Effector memory CD8-positive, alpha-beta T cell (primary cell): ENCODE data around the gene BPIFA3.
A peak's percentile ranks its signal among the peaks of the same experiment; 100 is the strongest.

Source experiments
- ATAC-seq: fragments of 150-1000 bp; cut with Tn5 transposase; replicated peaks from 2 replicates; pipeline ENCODE4 v1.10.0; 2021; ENCODE audit warnings: mild to moderate bottlenecking, moderate library complexity
- DNase-seq, 3 experiments: peaks; one replicate each; pipeline ENCODE4 v3.0.0; 2021
- H3K27ac Mint-ChIP-seq, 2 donors: one replicate each; pipeline ENCODE4 v1.8.0; 2022; ENCODE audit warnings: mild to moderate bottlenecking in 2 of 2, mixed read lengths in 2 of 2, moderate library complexity in 2 of 2
- H3K27me3 Mint-ChIP-seq, 2 donors: one replicate each; pipeline ENCODE4 v1.8.0; 2022; ENCODE audit warnings: mixed read lengths in 2 of 2
- H3K36me3 Mint-ChIP-seq: one replicate; pipeline ENCODE4 v1.8.0; 2022; ENCODE audit warnings: mild to moderate bottlenecking, moderate library complexity, mixed read lengths; ENCODE audit not compliant: insufficient read depth
- H3K4me1 Mint-ChIP-seq, 2 donors: one replicate each; pipeline ENCODE4 v1.8.0; 2022; ENCODE audit warnings: low read depth in 2 of 2, mixed read lengths in 2 of 2
- H3K4me3 Mint-ChIP-seq, 2 donors: one replicate each; pipeline ENCODE4 v1.8.0; 2022; ENCODE audit warnings: mild to moderate bottlenecking in 2 of 2, mixed read lengths in 2 of 2, moderate library complexity in 2 of 2
- H3K9me3 Mint-ChIP-seq, 2 donors: one replicate each; pipeline ENCODE4 v1.8.0; 2022; ENCODE audit warnings: mixed read lengths in 2 of 2

The BPIFA3 gene

GRCh38 chr20:33252460-33252859 lies 35.3 kb downstream of the BPIFA3 start:
- Mint-ChIP-seq H3K36me3 (no peaks in the 10 kb centered on the region), H3K27me3 (peaks cover 17 to 39% of the 10 kb centered on the region in 2 donors), H3K9me3 (no peaks in the 10 kb centered on the region), H3K27ac (no peak overlapping the region), H3K4me1 (no peaks in the 10 kb centered on the region), H3K4me3 (no peak overlapping the region)
- no peak for ATAC-seq
- DNase-seq = no peak

DNA sequence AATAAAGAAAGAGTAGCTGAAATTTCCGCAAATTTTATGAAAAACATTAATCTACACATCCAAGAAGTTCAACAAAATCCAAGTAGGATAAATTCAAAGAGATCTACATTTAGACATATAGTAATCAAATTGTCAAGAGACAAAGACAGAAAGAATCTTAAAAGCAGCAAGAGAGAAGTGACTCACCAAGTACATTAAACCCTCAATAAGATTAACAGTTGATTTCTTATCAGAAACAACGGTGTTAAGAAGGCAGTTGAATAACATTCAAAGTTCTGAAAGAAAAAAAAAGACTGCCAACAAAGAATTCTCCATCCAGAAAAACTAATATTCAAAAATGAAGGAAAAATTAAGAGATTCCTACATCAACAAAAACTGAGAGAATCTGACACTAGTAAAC lies 37.9 kb downstream of the BPIFA3 start:
- Mint-ChIP-seq H3K27ac (no peak overlapping the region), H3K4me1 (no peaks in the 10 kb centered on the region), H3K4me3 (no peak overlapping the region), H3K9me3 (no peaks in the 10 kb centered on the region), H3K36me3 (no peaks in the 10 kb centered on the region), H3K27me3 (peaks cover 17 to 49% of the 10 kb centered on the region in 2 donors)
- ATAC-seq (no peak), DNase-seq (no peak)

DNA sequence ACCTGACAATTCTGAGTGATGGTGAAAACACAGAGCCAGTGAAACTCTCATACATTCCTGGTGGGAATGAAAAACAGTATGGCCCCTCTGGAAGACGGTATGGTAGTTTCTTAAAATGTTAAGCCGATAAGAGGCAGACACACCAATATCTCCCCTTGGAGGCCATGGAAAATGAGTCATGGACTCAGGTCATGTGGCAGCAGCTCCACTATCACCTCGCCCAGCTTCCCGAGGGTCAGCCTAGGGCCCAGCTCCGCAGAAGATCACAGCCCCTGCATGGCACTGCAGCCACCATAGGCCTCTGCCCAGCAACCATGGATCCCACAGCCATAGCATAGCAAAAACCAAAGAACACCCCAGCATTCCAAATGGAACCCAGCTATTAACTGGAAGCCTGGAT lies 40.1 kb downstream of the BPIFA3 start:
- no peak overlapping the region for H3K27ac Mint-ChIP-seq
- H3K36me3 Mint-ChIP-seq = no peaks in the 10 kb centered on the region
- peaks cover 33 to 62% of the 10 kb centered on the region in 2 donors for H3K27me3 Mint-ChIP-seq
- ATAC-seq = no peak
- H3K4me1 Mint-ChIP-seq = no peaks in the 10 kb centered on the region
- H3K9me3 Mint-ChIP-seq = no peaks in the 10 kb centered on the region
- DNase-seq = no peak
- no peak overlapping the region for H3K4me3 Mint-ChIP-seq

DNA sequence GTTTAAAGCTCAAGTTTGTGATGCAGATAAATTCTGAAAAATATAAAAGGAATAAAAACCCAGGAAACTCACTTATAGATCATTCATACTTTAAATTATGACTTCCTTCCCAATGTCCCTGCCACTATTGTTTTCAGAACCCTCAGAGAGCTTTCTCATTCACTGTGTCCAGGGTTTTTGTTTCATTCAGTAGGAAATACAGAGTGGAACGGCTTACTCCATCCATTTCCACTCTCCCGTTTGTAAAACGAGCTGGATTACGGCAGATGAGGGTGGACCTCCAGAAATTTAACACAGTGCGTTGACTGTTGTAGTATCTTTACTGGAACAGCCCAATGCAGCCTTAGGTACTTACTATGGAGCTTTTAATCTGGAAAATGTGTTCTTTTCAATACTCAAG lies 42.2 kb downstream of the BPIFA3 start:
- Mint-ChIP-seq H3K27ac (no peak overlapping the region), H3K9me3 (no peaks in the 10 kb centered on the region), H3K4me3 (no peak overlapping the region), H3K4me1 (no peaks in the 10 kb centered on the region), H3K27me3 (peaks cover 46 to 76% of the 10 kb centered on the region in 2 donors), H3K36me3 (no peaks in the 10 kb centered on the region)
- DNase-seq (no peak), ATAC-seq (no peak)

- Mint-ChIP-seq H3K4me1 (no peaks in the 10 kb centered on the region), H3K36me3 (no peaks in the 10 kb centered on the region), H3K4me3 (no peak overlapping the region), H3K27me3 (peaks cover 50 to 81% of the 10 kb centered on the region in 2 donors), H3K9me3 (no peaks in the 10 kb centered on the region), H3K27ac (no peak overlapping the region)
- no peak for DNase-seq
- ATAC-seq = no peak
Observed at GRCh38 chr20:33261465-33261864, 44.3 kb downstream of the BPIFA3 start.

DNA sequence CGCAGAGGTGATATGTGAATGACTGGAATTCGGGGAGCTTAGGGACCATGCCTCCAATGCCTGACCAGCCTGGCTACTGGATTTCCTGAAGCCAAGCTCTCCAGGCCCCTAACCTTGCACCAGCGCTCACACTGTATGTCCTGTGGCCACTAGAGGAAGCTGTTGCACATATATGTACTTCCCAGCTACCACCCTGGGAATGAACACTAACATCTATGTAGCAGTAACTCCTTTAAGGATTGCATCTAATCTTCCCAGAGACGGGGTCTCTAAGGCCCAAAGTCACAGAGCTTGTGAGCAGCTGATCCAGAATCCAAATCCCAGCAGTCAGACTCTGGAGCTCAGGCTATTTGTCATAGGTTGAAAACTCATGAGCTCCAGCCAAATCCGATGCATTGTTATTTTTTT lies 45.5 kb downstream of the BPIFA3 start:
- H3K27ac Mint-ChIP-seq = no peak overlapping the region
- H3K4me1 Mint-ChIP-seq = no peaks in the 10 kb centered on the region
- peaks cover 62 to 83% of the 10 kb centered on the region in 2 donors for H3K27me3 Mint-ChIP-seq
- DNase-seq (no peak), ATAC-seq (no peak)
- no peak overlapping the region for H3K4me3 Mint-ChIP-seq
- no peaks in the 10 kb centered on the region for H3K9me3 Mint-ChIP-seq
- no peaks in the 10 kb centered on the region for H3K36me3 Mint-ChIP-seq

- ATAC-seq = no peak
- Mint-ChIP-seq H3K9me3 (no peaks in the 10 kb centered on the region), H3K4me3 (no peak overlapping the region), H3K27me3 (peaks cover 69 to 90% of the 10 kb centered on the region in 2 donors), H3K4me1 (no peaks in the 10 kb centered on the region), H3K27ac (no peak overlapping the region), H3K36me3 (no peaks in the 10 kb centered on the region)
- no peak for DNase-seq
Observed at GRCh38 chr20:33263784-33264183, 46.6 kb downstream of the BPIFA3 start.

DNA sequence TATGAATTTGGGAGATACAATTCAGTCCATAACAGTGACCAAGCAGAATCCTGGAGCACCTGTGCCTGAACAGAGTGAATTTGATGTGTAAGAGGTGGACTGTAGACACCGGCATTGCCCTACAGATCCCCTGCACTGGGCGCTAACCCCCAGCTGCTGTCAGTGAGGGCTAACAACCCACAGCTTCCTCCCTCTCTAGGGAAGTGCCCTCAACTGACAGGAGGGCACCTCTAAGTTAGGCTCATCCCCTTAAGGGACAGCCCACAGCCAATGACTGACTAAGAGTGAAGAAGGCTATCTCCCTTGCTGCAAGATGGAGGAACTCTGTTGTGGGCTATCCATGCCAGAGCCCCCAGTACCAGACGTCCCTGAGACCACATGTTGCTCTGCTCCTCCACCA lies 50.5 kb downstream of the BPIFA3 start:
- no peaks in the 10 kb centered on the region for H3K4me1 Mint-ChIP-seq
- no peak overlapping the region for H3K27ac Mint-ChIP-seq
- DNase-seq (no peak), ATAC-seq (no peak)
- H3K27me3 Mint-ChIP-seq = peaks cover 57 to 99% of the 10 kb centered on the region in 2 donors
- no peak overlapping the region for H3K4me3 Mint-ChIP-seq
- no peaks in the 10 kb centered on the region for H3K9me3 Mint-ChIP-seq
- no peaks in the 10 kb centered on the region for H3K36me3 Mint-ChIP-seq

GRCh38 chr20:33272155-33272873 lies 55.2 kb downstream of the BPIFA3 start:
- peak overlapping the region in 1 of 2 donors; percentile 2 for H3K27ac Mint-ChIP-seq
- H3K36me3 Mint-ChIP-seq = peaks cover under 1% of the 10 kb centered on the region
- H3K27me3 Mint-ChIP-seq = peaks cover 42 to 81% of the 10 kb centered on the region in 2 donors
- DNase-seq (no peak), ATAC-seq (no peak)
- no peak overlapping the region for H3K4me3 Mint-ChIP-seq
- H3K4me1 Mint-ChIP-seq = no peaks in the 10 kb centered on the region
- no peaks in the 10 kb centered on the region for H3K9me3 Mint-ChIP-seq

- peak overlapping the region in 1 of 2 donors; percentile 2 for H3K27ac Mint-ChIP-seq
- DNase-seq (no peak), ATAC-seq (no peak)
- H3K4me1 Mint-ChIP-seq = peaks cover 0 to 3% of the 10 kb centered on the region in 2 donors
- H3K4me3 Mint-ChIP-seq = no peak overlapping the region
- no peaks in the 10 kb centered on the region for H3K9me3 Mint-ChIP-seq
- peaks cover 3% of the 10 kb centered on the region for H3K36me3 Mint-ChIP-seq
- peaks cover 41 to 81% of the 10 kb centered on the region in 2 donors for H3K27me3 Mint-ChIP-seq
Observed at GRCh38 chr20:33273117-33273851, 56.1 kb downstream of the BPIFA3 start.

GRCh38 chr20:33275215-33275614 lies 58.1 kb downstream of the BPIFA3 start:
- Mint-ChIP-seq H3K27ac (no peak overlapping the region), H3K4me3 (no peak overlapping the region), H3K36me3 (peaks cover 3% of the 10 kb centered on the region), H3K4me1 (peaks cover 0 to 3% of the 10 kb centered on the region in 2 donors), H3K9me3 (no peaks in the 10 kb centered on the region), H3K27me3 (peaks cover 47 to 81% of the 10 kb centered on the region in 2 donors)
- ATAC-seq (no peak), DNase-seq (no peak)

GRCh38 chr20:33275871-33276270 lies 58.7 kb downstream of the BPIFA3 start:
- peaks cover 46 to 81% of the 10 kb centered on the region in 2 donors for H3K27me3 Mint-ChIP-seq
- H3K36me3 Mint-ChIP-seq = peaks cover 3% of the 10 kb centered on the region
- no peak overlapping the region for H3K27ac Mint-ChIP-seq
- no peaks in the 10 kb centered on the region for H3K9me3 Mint-ChIP-seq
- DNase-seq (no peak), ATAC-seq (no peak)
- H3K4me1 Mint-ChIP-seq = peaks cover 0 to 3% of the 10 kb centered on the region in 2 donors
- H3K4me3 Mint-ChIP-seq = no peak overlapping the region

DNA sequence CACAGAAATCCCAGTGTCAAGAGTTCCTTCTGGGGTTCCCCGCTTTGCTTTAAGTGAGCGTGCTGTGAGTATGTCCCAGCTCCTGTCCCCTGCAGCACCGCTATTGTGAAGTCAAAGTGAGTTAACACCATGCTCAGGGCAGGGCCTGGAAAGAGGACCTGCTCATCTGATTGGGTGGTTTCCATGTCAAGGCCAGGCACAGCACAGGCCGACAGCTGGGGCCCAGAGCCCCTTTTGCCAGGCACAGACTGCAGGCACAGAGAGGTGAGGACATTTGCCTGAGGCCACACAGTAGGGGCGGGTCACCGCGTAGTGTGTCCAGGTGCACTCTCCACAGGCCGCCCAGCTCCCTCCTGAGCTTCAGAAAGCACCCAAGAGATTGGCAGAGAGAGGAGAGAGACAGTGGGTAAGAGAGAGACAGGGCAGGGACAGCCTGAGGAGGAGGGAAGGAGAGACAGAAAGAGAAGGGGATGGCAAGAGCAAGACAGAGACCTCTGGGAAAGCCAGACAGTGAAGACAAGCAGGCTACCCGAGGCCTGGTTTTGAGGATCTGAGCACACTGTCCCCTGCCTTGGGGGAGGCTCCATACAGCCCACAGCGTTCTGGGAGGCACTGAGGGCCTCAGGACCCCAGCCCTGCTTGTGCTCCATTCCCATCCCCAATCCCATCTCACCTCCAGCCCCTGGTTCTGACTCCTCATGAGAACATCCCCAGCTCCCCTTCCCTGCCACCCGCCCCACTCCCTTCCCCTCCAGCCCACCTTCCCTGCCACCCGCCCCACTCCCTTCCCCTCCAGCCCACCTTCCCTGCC lies 59.4 kb downstream of the BPIFA3 start:
- H3K9me3 Mint-ChIP-seq = no peaks in the 10 kb centered on the region
- no peak overlapping the region for H3K27ac Mint-ChIP-seq
- DNase-seq (no peak), ATAC-seq (no peak)
- H3K4me1 Mint-ChIP-seq = peaks cover 0 to 3% of the 10 kb centered on the region in 2 donors
- H3K27me3 Mint-ChIP-seq = peaks cover 46 to 81% of the 10 kb centered on the region in 2 donors
- H3K4me3 Mint-ChIP-seq = no peak overlapping the region
- H3K36me3 Mint-ChIP-seq = peaks cover 3% of the 10 kb centered on the region
